ENCODE results near the gene GPR27.

- no peak for TF ChIP-seq ZNF384 (IDR thresholded peaks at IDR 0.05)
- no peak for TF ChIP-seq ELF4 (IDR thresholded peaks at IDR 0.05)
- TF ChIP-seq FOXM1 (IDR thresholded peaks at IDR 0.05; ENCODE audit: borderline replicate concordance): no peak
- no peak for TF ChIP-seq TARDBP (IDR thresholded peaks at IDR 0.05)
- no peak for TF ChIP-seq CTBP1 (IDR thresholded peaks at IDR 0.05; ENCODE audit: borderline replicate concordance)
- TF ChIP-seq HDGF (IDR thresholded peaks at IDR 0.05; ENCODE audit: borderline replicate concordance): no peak
- no peak for TF ChIP-seq ARNT (IDR thresholded peaks at IDR 0.05)
- no peak for TF ChIP-seq BHLHE40 (IDR thresholded peaks at IDR 0.05; ENCODE audit: borderline replicate concordance)
- TF ChIP-seq, protein P1, sequence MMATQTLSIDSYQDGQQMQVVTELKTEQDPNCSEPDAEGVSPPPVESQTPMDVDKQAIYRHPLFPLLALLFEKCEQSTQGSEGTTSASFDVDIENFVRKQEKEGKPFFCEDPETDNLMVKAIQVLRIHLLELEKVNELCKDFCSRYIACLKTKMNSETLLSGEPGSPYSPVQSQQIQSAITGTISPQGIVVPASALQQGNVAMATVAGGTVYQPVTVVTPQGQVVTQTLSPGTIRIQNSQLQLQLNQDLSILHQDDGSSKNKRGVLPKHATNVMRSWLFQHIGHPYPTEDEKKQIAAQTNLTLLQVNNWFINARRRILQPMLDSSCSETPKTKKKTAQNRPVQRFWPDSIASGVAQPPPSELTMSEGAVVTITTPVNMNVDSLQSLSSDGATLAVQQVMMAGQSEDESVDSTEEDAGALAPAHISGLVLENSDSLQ (IDR thresholded peaks at IDR 0.05): no peak
- no peak for TF ChIP-seq SUZ12 (IDR thresholded peaks at IDR 0.05)
- no peak for TF ChIP-seq NFRKB (IDR thresholded peaks at IDR 0.05)
- TF ChIP-seq SP1 (IDR thresholded peaks at IDR 0.05): no peak
These were observed 21.0 kb upstream of the GPR27 start for GRCh38 chr3:71732637-71733036.

All from HEK293T (cell line).